ENCODE results near the gene CHD2. TPM values are rescaled to one million over a fixed set of nuclear protein-coding genes. Genes with fewer than 3 reads are reported as not detected.

CHD2 gene
- total RNA-seq, 1 experiment from 2014 or later = 63.3 TPM

- Mint-ChIP-seq H3K27me3 (ENCODE audit: low read depth) (no peaks in the 10 kb centered on the region), H3K4me3 (peak overlapping the region in 1 of 2 experiments; percentile 62; a peak in 2 of 5 replicates), H3K4me1 (peaks cover 76 to 91% of the 10 kb centered on the region in 2 experiments), H3K27ac (peak overlapping the region; percentile 47 to 73 (median 51); a peak in 5 of 7 replicates), H3K9me3 (no peaks in the 10 kb centered on the region; a peak in 1 of 5 replicates), H3K36me3 (ENCODE audit: insufficient read depth in 1 of 3, low read depth in 3 of 3) (peaks cover 30 to 80% (median 54%) of the 10 kb centered on the region in 3 experiments)
- no peak overlapping the region for H3K56ac ChIP-seq (ENCODE audit: insufficient read length, low read depth, low read length)
- H4K20me1 ChIP-seq (ENCODE audit: control insufficient read depth, insufficient read depth, insufficient read length) = no peaks in the 10 kb centered on the region
- peaks cover 28% of the 10 kb centered on the region; the same call in 1 of the 2 replicates for H3K79me2 ChIP-seq (ENCODE audit: insufficient read depth, low read length)
- peaks cover 23% of the 10 kb centered on the region for H3K4me1 ChIP-seq (ENCODE audit: insufficient read depth, low read length)
- no peak overlapping the region for H2BK20ac ChIP-seq (ENCODE audit: low read depth, low read length, poor library complexity, severe bottlenecking)
- peaks cover 16% of the 10 kb centered on the region for H3K23me2 ChIP-seq (ENCODE audit: insufficient read length, low read depth, low read length, poor library complexity, severe bottlenecking)
- no peak overlapping the region for H3K27ac ChIP-seq (ENCODE audit: insufficient read length, low read depth, low read length)
- H4K8ac ChIP-seq (replicated peaks; ENCODE audit: insufficient read length, low read depth, low read length) = no peak overlapping the region
- H2BK5ac ChIP-seq (ENCODE audit: insufficient read length, low read length) = no peak overlapping the region
- H4K5ac ChIP-seq (ENCODE audit: insufficient read length, low read depth, low read length) = no peak overlapping the region
- H2AFZ ChIP-seq (ENCODE audit: low read length) = no peak overlapping the region
- TF ChIP-seq, protein P1, sequence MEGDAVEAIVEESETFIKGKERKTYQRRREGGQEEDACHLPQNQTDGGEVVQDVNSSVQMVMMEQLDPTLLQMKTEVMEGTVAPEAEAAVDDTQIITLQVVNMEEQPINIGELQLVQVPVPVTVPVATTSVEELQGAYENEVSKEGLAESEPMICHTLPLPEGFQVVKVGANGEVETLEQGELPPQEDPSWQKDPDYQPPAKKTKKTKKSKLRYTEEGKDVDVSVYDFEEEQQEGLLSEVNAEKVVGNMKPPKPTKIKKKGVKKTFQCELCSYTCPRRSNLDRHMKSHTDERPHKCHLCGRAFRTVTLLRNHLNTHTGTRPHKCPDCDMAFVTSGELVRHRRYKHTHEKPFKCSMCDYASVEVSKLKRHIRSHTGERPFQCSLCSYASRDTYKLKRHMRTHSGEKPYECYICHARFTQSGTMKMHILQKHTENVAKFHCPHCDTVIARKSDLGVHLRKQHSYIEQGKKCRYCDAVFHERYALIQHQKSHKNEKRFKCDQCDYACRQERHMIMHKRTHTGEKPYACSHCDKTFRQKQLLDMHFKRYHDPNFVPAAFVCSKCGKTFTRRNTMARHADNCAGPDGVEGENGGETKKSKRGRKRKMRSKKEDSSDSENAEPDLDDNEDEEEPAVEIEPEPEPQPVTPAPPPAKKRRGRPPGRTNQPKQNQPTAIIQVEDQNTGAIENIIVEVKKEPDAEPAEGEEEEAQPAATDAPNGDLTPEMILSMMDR (conservative IDR thresholded peaks at IDR 0.05) = no peak
- no peaks in the 10 kb centered on the region for H3K27me3 ChIP-seq (ENCODE audit: insufficient read depth, low read length)
- H3K9ac ChIP-seq (ENCODE audit: extremely low read depth, insufficient read length, low read length) = no peak overlapping the region
- no peak overlapping the region for H2BK12ac ChIP-seq (ENCODE audit: insufficient read length, low read depth, low read length)
- H3K23ac ChIP-seq (ENCODE audit: insufficient read length, low read depth, low read length) = no peak overlapping the region
- no peak overlapping the region for H3T11ph ChIP-seq (ENCODE audit: low read length)
- DNase-seq = no peak
- no peak overlapping the region for H3K18ac ChIP-seq (ENCODE audit: insufficient read length, low read depth, low read length)
- no peak overlapping the region for H4K91ac ChIP-seq (ENCODE audit: insufficient read length, low read depth, low read length)
- WGBS (ENCODE audit: extremely low coverage, insufficient read length, low lambda C conversion rate) = no CpG with 5 or more reads among the region's 7 CpGs
- no peak overlapping the region for H3K4me2 ChIP-seq (ENCODE audit: insufficient read depth, insufficient read length, low read length)
- no peak overlapping the region for H2AK5ac ChIP-seq (ENCODE audit: insufficient read length, low read length)
- no peak overlapping the region for H2BK15ac ChIP-seq (ENCODE audit: low read depth, low read length)
- H3K4ac ChIP-seq (ENCODE audit: low read depth, low read length) = no peak overlapping the region
- H3K9me3 ChIP-seq (ENCODE audit: control insufficient read depth, low read depth, low read length) = no peaks in the 10 kb centered on the region
- no peak overlapping the region; the same call in 1 of the 2 replicates for H3K14ac ChIP-seq (ENCODE audit: insufficient read depth, low read length)
- H2BK120ac ChIP-seq (ENCODE audit: low read depth, low read length, poor library complexity, severe bottlenecking) = no peak overlapping the region
- peaks cover 8% of the 10 kb centered on the region for H3K79me1 ChIP-seq (ENCODE audit: insufficient read depth, low read depth, low read length, poor library complexity, severe bottlenecking)
Observed at GRCh38 chr15:93066834-93067648, 166.9 kb downstream of the CHD2 start.

Measured in H9 (cell line).